CD4-positive, alpha-beta T cell (primary cell): ENCODE measurements around the gene PKN2. TPM values are rescaled to one million over a fixed set of nuclear protein-coding genes. Genes with fewer than 3 reads are reported as not detected.

Experiments used
- ATAC-seq: fragments of 200-7000 bp; cut with Tn5 transposase; one replicate; pipeline ENCODE4 v1.10.0; 2022; ENCODE audit warnings: mild to moderate bottlenecking; ENCODE audit not compliant: poor library complexity
- CTCF ChIA-PET: fragments of 350-600 bp; sonication (Branson Sonifier 250); formaldehyde crosslinking; loops from one replicate; lab custom pipeline; 2021; ENCODE audit warnings: antibody characterized with exemption, inconsistent platforms; lab: Charles Lee
- POLR2A ChIA-PET: fragments of 350-600 bp; sonication (Branson Sonifier 250); formaldehyde crosslinking; loops from one replicate; lab custom pipeline; 2021; ENCODE audit warnings: antibody characterized with exemption, inconsistent platforms; lab: Charles Lee
- DNase-seq, 14 experiments: peaks; one replicate each; pipeline ENCODE4 v3.0.0-alpha.2; 2013 to 2020; ENCODE audit warnings: mixed read lengths in 2 of 14
- H3K27ac ChIP-seq, 2 donors: one replicate each; pipeline versions ENCODE4 v1.5.1 to v1.7.0; 2013; ENCODE audit warnings: low read length in 2 of 2, low read depth in 1 of 2, mild to moderate bottlenecking in 1 of 2
- H3K27me3 ChIP-seq, 2 experiments: 1 replicate in 1 of 2; 2 replicates in 1 of 2; pipeline versions ENCODE4 v1.6.1 to v1.7.0; 2013; ENCODE audit warnings: low read length in 2 of 2, control low read depth in 1 of 2, mild to moderate bottlenecking in 1 of 2, moderate library complexity in 1 of 2; ENCODE audit not compliant: insufficient read depth in 2 of 2, control insufficient read depth in 1 of 2
- H3K36me3 ChIP-seq: one replicate; pipeline ENCODE4 v1.6.1; 2013; ENCODE audit warnings: low read length, control low read depth; ENCODE audit not compliant: insufficient read depth
- H3K4me1 ChIP-seq: one replicate; pipeline ENCODE4 v1.6.1; 2013; ENCODE audit warnings: low read length, control low read depth; ENCODE audit not compliant: insufficient read depth
- H3K4me3 ChIP-seq: one replicate; pipeline ENCODE4 v1.5.1; 2013; ENCODE audit warnings: mild to moderate bottlenecking, low read length, moderate library complexity
- H3K9me3 ChIP-seq, 2 experiments: 1 replicate in 1 of 2; 2 replicates in 1 of 2; pipeline versions ENCODE4 v1.6.1 to v1.7.0; 2013; ENCODE audit warnings: low read length in 2 of 2, mild to moderate bottlenecking in 2 of 2, control low read depth in 1 of 2, moderate library complexity in 1 of 2; ENCODE audit not compliant: control insufficient read depth in 1 of 2, insufficient read depth in 1 of 2
- H3K27ac Mint-ChIP-seq: one replicate; pipeline ENCODE4 v1.8.0; 2020; ENCODE audit warnings: mixed read lengths
- H3K27me3 Mint-ChIP-seq: one replicate; pipeline ENCODE4 v1.8.0; 2021; ENCODE audit warnings: mixed read lengths
- H3K36me3 Mint-ChIP-seq: one replicate; pipeline ENCODE4 v1.8.0; 2021; ENCODE audit warnings: low read depth, mixed read lengths
- H3K4me1 Mint-ChIP-seq: one replicate; pipeline ENCODE4 v1.8.0; 2021; ENCODE audit warnings: low read depth, mixed read lengths
- H3K4me3 Mint-ChIP-seq: one replicate; pipeline ENCODE4 v1.8.0; 2020; ENCODE audit warnings: mild to moderate bottlenecking, mixed read lengths
- H3K9me3 Mint-ChIP-seq: one replicate; pipeline ENCODE4 v1.8.0; 2020; ENCODE audit warnings: mixed read lengths
- intact Hi-C, 2 experiments: fragments of 100-400 bp; cut with DNase I in 1 of 2; cut with micrococcal nuclease in 1 of 2; formaldehyde crosslinking; loops; one replicate each; pipeline versions ENCODE4 v1.15.1 to v1.9.0; 2023 to 2025; cut with DNase I, micrococcal nuclease
- total RNA-seq, 174 experiments: library from RNA in 2 of 174; stranded (reverse) in 2 of 174; gene quantifications; one replicate each; pipeline ENCODE4 v1.2.3 and lab custom pipeline; 2021 to 2026
- TF ChIP-seq, protein P1 (sequence below): fragments of 200-600 bp; IDR thresholded peaks from one replicate; pipeline ENCODE4 v1.8.0; 2022; ENCODE audit warnings: antibody characterized with exemption, mild to moderate bottlenecking

The PKN2 gene
- total RNA-seq, 2 experiments from 2014 or later = 38.8 to 41.4 TPM

DNA sequence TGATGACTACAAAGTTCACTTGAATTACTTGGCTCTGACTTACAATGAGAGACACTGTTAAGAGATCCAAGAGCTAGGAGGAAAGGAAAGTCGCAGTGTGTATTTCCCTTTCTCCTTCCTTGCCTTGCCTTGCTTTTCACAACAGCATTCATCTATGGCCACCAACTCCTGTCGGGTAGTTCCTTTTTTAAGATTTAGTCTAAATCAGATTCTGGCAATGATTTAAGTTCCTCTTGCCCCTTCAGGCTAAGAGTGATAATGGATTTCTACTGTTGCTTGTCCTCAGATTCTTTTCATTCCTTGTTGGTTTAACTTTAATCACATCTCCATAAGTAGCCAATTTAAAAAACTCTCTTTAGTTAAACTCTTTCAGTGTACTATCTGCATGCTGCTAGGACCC, 115.4 kb downstream of the PKN2 start:
- Histone ChIP-seq H3K27me3 (no peaks in the 10 kb centered on the region), H3K4me1 (no peaks in the 10 kb centered on the region), H3K27ac (no peak overlapping the region), H3K9me3 (no peaks in the 10 kb centered on the region), H3K4me3 (no peak overlapping the region), H3K36me3 (peaks cover 12% of the 10 kb centered on the region)
- Mint-ChIP-seq H3K36me3 (peaks cover 65% of the 10 kb centered on the region), H3K27ac (peak overlapping the region; percentile 3), H3K9me3 (no peaks in the 10 kb centered on the region), H3K4me1 (peaks cover 13% of the 10 kb centered on the region), H3K4me3 (no peak overlapping the region), H3K27me3 (no peaks in the 10 kb centered on the region)
- ChIA-PET CTCF (interaction anchor here (0.8 to 1.2 kb wide), 2 partner anchors 8 to 13 kb away, joined by 3 to 5 read pairs; no protein-coding TSS in a partner anchor), POLR2A (no interaction called here)
- DNase-seq = no peak
- no peak for ATAC-seq
- TF ChIP-seq, protein P1, sequence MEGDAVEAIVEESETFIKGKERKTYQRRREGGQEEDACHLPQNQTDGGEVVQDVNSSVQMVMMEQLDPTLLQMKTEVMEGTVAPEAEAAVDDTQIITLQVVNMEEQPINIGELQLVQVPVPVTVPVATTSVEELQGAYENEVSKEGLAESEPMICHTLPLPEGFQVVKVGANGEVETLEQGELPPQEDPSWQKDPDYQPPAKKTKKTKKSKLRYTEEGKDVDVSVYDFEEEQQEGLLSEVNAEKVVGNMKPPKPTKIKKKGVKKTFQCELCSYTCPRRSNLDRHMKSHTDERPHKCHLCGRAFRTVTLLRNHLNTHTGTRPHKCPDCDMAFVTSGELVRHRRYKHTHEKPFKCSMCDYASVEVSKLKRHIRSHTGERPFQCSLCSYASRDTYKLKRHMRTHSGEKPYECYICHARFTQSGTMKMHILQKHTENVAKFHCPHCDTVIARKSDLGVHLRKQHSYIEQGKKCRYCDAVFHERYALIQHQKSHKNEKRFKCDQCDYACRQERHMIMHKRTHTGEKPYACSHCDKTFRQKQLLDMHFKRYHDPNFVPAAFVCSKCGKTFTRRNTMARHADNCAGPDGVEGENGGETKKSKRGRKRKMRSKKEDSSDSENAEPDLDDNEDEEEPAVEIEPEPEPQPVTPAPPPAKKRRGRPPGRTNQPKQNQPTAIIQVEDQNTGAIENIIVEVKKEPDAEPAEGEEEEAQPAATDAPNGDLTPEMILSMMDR = no peak
- intact Hi-C loops = no loop called here

DNA sequence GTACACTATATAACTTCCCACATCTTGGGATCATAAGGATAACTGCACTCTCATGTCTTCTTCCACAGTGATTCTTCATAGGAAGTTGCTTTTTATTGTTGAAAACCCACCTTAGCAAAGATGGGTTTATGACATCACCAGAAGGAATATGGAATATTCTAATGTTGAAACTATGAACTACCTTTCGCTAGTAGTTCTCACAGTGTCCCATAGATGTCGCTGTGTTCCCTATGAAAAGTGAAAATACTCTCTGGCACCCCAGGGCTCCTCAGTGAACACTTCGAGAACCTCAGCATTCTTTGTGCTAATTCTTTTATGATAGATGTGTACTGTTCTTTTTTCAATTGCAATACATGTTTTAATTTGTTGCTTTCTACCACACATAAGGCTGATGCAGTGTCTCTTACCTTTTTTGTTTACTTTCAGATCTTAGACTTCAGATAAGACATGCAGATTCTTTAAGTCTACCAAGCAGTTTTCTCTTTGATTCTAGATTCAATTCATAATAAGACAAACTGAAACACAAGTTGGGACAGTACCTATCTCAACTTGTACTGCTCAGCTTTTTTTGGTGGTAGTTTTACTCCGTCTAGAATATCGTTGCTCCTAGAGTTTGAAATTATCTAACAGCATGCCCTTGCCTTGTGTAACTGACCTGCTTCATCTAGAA, 116.4 kb downstream of the PKN2 start:
- Mint-ChIP-seq H3K27ac (no peak overlapping the region), H3K9me3 (no peaks in the 10 kb centered on the region), H3K4me3 (no peak overlapping the region), H3K27me3 (no peaks in the 10 kb centered on the region), H3K4me1 (peaks cover 13% of the 10 kb centered on the region), H3K36me3 (peaks cover 64% of the 10 kb centered on the region)
- H3K4me1 ChIP-seq = no peaks in the 10 kb centered on the region
- POLR2A ChIA-PET = no interaction called here
- H3K4me3 ChIP-seq = no peak overlapping the region
- ATAC-seq (peak; percentile 88), DNase-seq (peak in 11 of 14 experiments; percentile 10 to 68 (median 17))
- no peak overlapping the region for H3K27ac ChIP-seq
- TF ChIP-seq, protein P1 = peak; percentile 75
- intact Hi-C loops = loop anchor here (1.0 to 5.0 kb wide), 2 partner anchors 77 kb away; no protein-coding TSS in a partner anchor
- no peaks in the 10 kb centered on the region for H3K27me3 ChIP-seq
- CTCF ChIA-PET = interaction anchor here (0.8 to 1.2 kb wide), 3 partner anchors 9 to 15 kb away, joined by 3 to 5 read pairs (median 3); no protein-coding TSS in a partner anchor
- H3K36me3 ChIP-seq = peaks cover 22% of the 10 kb centered on the region
- H3K9me3 ChIP-seq = no peaks in the 10 kb centered on the region

DNA sequence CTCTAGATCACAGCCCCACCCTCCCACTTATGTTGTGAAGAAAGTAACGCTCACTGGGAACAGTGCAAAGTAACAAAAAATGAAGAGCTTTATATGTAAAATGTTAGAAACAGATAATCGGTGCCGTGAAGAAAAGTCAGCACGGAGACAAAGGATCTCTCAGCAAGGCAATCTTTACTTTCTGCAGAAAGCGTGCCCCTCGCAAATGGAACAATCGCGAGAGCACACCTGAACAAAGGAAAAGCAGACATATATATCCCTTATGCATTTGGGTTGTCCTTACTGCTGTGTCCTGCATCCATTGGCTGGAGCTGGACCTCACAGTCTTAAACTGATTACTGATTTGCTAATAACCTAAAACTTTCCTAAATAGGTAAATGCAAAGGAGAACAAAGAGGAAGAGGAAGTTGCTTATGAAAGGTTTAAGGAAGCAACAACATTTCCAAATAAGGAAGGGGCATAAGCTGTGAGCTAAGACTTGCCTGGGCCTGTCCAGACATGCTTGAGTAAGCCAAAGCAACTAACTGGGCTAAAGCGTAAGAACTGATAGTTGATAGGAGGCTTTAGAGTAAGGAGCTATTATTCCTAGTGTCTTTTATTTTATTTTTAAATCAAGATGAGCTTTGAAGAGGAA, 117.6 kb downstream of the PKN2 start:
- intact Hi-C loops = loop anchor here in 1 of 2 experiments (5.0 kb wide), 1 partner anchor 76 kb away; no protein-coding TSS in a partner anchor
- ChIA-PET CTCF (interaction anchor here (1.1 kb wide), 1 partner anchor 12 kb away, joined by 3 read pairs; no protein-coding TSS in a partner anchor), POLR2A (interaction anchor here (1.0 kb wide), 1 partner anchor 21 kb away, joined by 3 read pairs; no protein-coding TSS in a partner anchor)
- DNase-seq = no peak
- Mint-ChIP-seq H3K4me3 (no peak overlapping the region), H3K27me3 (no peaks in the 10 kb centered on the region), H3K36me3 (peaks cover 75% of the 10 kb centered on the region), H3K27ac (no peak overlapping the region), H3K4me1 (peaks cover 13% of the 10 kb centered on the region), H3K9me3 (no peaks in the 10 kb centered on the region)
- Histone ChIP-seq H3K4me1 (no peaks in the 10 kb centered on the region), H3K27ac (no peak overlapping the region), H3K27me3 (no peaks in the 10 kb centered on the region), H3K4me3 (no peak overlapping the region), H3K9me3 (no peaks in the 10 kb centered on the region), H3K36me3 (peaks cover 32% of the 10 kb centered on the region)
- no peak for ATAC-seq
- TF ChIP-seq, protein P1 = no peak
